Measurements from ENCODE around the gene PLEKHJ1. TPM values are rescaled to one million over a fixed set of nuclear protein-coding genes. Genes with fewer than 3 reads are reported as not detected.
A peak's percentile ranks its signal among the peaks of the same experiment; 100 is the strongest.

PLEKHJ1 gene
- total and polyA plus RNA-seq, 9 of the 15 experiments (the other 6 are each of a cell fraction or from before 2014, with no cell fraction given): 1.5 to 188 (median 63.9) TPM

DNA sequence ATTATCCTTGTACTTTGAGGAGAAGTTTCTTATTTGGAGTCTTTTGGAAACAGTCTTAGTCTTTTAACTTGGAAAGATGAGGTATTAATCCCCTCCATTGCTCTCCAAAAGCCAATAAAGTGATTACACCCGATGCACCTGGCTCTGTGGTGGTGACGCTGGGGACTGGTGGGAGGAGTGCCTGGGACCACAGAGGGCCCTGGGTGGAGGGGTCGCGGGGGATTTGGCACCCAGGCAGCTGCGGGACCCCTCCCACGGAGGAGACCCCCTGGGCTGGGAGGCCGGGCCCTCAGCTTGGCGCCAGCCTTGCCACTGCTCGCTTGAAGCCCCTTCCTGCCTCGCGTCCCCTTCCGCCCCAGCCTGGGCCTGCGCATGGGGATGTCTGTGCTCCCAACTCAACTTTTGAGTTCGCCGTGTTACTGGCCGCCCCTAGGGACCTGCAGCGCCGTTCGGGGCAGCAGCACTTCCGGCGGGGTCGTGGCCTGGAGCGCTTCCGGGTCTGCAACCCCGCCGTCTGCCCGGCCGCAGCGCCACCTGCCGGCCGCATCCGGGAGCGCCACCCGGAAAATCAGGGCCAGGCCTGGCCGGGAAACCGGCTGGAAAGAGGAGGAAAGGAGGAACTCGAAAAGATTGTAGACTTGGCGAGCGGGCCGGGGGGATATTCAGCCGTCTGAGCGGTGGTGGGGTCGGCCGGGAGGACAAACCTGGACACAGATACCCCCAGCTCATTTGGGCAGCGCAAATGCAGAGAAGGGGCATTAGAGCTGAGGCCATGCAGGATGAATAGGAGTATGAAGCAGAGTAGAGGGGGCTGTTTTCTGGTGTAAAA lies 37.4 kb upstream of the PLEKHJ1 start (continued):
- TF ChIP-seq, protein P1, sequence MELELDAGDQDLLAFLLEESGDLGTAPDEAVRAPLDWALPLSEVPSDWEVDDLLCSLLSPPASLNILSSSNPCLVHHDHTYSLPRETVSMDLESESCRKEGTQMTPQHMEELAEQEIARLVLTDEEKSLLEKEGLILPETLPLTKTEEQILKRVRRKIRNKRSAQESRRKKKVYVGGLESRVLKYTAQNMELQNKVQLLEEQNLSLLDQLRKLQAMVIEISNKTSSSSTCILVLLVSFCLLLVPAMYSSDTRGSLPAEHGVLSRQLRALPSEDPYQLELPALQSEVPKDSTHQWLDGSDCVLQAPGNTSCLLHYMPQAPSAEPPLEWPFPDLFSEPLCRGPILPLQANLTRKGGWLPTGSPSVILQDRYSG (tag; conservative IDR thresholded peaks at IDR 0.05; ENCODE audit: low read depth): no peak
- TF ChIP-seq, protein P2, sequence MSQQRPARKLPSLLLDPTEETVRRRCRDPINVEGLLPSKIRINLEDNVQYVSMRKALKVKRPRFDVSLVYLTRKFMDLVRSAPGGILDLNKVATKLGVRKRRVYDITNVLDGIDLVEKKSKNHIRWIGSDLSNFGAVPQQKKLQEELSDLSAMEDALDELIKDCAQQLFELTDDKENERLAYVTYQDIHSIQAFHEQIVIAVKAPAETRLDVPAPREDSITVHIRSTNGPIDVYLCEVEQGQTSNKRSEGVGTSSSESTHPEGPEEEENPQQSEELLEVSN (IDR thresholded peaks at IDR 0.05; ENCODE audit: borderline replicate concordance in 1 of 2, extremely low read depth in 1 of 2, insufficient read depth in 1 of 2, insufficient read length in 1 of 2, low read depth in 1 of 2, low read length in 1 of 2, poor library complexity in 1 of 2, severe bottlenecking in 1 of 2): no peak
- no peak for TF ChIP-seq LCOR (CRISPR knock-in tag; IDR thresholded peaks at IDR 0.05)
- no peak for TF ChIP-seq BACH1 (tag; IDR thresholded peaks at IDR 0.05)
- TF ChIP-seq, protein P3, sequence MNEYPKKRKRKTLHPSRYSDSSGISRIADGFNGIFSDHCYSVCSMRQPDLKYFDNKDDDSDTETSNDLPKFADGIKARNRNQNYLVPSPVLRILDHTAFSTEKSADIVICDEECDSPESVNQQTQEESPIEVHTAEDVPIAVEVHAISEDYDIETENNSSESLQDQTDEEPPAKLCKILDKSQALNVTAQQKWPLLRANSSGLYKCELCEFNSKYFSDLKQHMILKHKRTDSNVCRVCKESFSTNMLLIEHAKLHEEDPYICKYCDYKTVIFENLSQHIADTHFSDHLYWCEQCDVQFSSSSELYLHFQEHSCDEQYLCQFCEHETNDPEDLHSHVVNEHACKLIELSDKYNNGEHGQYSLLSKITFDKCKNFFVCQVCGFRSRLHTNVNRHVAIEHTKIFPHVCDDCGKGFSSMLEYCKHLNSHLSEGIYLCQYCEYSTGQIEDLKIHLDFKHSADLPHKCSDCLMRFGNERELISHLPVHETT (CRISPR knock-in tag; conservative IDR thresholded peaks at IDR 0.05 in 1 of 2, IDR thresholded peaks at IDR 0.05 in 1 of 2): no peak
- TF ChIP-seq, protein P4, sequence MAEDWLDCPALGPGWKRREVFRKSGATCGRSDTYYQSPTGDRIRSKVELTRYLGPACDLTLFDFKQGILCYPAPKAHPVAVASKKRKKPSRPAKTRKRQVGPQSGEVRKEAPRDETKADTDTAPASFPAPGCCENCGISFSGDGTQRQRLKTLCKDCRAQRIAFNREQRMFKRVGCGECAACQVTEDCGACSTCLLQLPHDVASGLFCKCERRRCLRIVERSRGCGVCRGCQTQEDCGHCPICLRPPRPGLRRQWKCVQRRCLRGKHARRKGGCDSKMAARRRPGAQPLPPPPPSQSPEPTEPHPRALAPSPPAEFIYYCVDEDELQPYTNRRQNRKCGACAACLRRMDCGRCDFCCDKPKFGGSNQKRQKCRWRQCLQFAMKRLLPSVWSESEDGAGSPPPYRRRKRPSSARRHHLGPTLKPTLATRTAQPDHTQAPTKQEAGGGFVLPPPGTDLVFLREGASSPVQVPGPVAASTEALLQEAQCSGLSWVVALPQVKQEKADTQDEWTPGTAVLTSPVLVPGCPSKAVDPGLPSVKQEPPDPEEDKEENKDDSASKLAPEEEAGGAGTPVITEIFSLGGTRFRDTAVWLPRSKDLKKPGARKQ (CRISPR knock-in tag; IDR thresholded peaks at IDR 0.05): no peak
- no peak for TF ChIP-seq ZNF668 (CRISPR knock-in tag; IDR thresholded peaks at IDR 0.05)
- no peak for TF ChIP-seq RBM34 (IDR thresholded peaks at IDR 0.05; ENCODE audit: borderline replicate concordance, insufficient read depth, low read length)
- peak; percentile 95 for TF ChIP-seq XRCC5 (IDR thresholded peaks at IDR 0.05; ENCODE audit: low read depth, low read length)
- TF ChIP-seq ZSCAN29 (IDR thresholded peaks at IDR 0.05): no peak
- no peak for TF ChIP-seq DMBX1 (CRISPR knock-in tag; IDR thresholded peaks at IDR 0.05; ENCODE audit: borderline replicate concordance)
- no peak for TF ChIP-seq HOXB6 (CRISPR knock-in tag; IDR thresholded peaks at IDR 0.05; ENCODE audit: borderline replicate concordance)
- TF ChIP-seq, protein P5, sequence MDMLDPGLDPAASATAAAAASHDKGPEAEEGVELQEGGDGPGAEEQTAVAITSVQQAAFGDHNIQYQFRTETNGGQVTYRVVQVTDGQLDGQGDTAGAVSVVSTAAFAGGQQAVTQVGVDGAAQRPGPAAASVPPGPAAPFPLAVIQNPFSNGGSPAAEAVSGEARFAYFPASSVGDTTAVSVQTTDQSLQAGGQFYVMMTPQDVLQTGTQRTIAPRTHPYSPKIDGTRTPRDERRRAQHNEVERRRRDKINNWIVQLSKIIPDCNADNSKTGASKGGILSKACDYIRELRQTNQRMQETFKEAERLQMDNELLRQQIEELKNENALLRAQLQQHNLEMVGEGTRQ (CRISPR knock-in tag; IDR thresholded peaks at IDR 0.05): no peak
- peak; percentile 95 for TF ChIP-seq CAMTA2 (CRISPR knock-in tag; conservative IDR thresholded peaks at IDR 0.05)
- TF ChIP-seq, protein P6, sequence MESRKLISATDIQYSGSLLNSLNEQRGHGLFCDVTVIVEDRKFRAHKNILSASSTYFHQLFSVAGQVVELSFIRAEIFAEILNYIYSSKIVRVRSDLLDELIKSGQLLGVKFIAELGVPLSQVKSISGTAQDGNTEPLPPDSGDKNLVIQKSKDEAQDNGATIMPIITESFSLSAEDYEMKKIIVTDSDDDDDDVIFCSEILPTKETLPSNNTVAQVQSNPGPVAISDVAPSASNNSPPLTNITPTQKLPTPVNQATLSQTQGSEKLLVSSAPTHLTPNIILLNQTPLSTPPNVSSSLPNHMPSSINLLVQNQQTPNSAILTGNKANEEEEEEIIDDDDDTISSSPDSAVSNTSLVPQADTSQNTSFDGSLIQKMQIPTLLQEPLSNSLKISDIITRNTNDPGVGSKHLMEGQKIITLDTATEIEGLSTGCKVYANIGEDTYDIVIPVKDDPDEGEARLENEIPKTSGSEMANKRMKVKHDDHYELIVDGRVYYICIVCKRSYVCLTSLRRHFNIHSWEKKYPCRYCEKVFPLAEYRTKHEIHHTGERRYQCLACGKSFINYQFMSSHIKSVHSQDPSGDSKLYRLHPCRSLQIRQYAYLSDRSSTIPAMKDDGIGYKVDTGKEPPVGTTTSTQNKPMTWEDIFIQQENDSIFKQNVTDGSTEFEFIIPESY (CRISPR knock-in tag; IDR thresholded peaks at IDR 0.05): peak; percentile 78
- no peak for TF ChIP-seq NBN (IDR thresholded peaks at IDR 0.05; ENCODE audit: low read depth)

All from K562 (cell line).